Measurements from ENCODE around the gene ZNF414. TPM values are rescaled to one million over a fixed set of nuclear protein-coding genes. Genes with fewer than 3 reads are reported as not detected.

Gene ZNF414
- total and polyA plus RNA-seq, 9 of the 15 experiments (the other 6 are each of a cell fraction or from before 2014, with no cell fraction given) = 0.03 to 27.2 (median 2.2) TPM; not detected in 2

DNA sequence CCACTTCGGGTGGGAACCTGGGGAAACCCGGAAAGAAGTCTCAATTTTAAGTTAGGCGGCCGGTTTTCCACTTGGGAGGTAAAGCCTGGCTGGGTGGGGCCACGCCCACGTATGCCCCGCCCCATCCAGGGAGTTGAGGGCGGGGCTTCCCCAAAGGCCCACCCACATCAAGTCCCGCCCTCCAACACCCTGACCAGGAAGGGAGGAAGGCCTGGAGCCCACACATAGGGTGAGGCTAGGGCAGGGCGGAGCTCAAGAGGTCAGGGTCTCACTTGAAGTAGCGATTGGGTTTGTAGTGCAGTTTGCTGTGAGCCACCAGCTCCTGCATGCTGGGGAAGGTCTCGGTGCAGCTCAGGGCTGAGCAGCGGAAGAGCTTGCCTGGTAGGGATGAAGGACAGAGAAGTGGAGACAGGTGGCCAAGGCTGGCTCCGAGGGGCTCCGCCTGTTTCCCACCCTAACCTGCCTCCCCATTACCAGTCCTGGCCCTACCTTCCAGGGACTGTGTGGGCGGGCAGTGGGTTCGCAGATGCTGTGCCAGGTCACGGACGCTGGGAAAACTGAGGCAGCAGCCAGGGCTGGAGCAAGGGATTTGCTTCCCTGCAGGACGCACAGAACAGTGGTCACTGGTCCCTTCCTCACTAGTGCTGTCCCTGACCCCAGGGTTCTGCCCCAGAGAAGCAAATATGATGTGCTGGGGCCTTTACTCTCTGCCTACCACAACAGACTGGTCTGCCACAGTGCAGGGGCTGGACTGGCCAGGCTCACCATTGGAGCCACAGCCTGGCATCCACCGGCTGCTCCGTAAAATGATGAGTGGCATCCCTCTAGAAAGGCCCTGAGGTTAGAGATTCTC is 1.6 kb downstream of the ZNF414 start (continued):
- TF ChIP-seq, protein P1, sequence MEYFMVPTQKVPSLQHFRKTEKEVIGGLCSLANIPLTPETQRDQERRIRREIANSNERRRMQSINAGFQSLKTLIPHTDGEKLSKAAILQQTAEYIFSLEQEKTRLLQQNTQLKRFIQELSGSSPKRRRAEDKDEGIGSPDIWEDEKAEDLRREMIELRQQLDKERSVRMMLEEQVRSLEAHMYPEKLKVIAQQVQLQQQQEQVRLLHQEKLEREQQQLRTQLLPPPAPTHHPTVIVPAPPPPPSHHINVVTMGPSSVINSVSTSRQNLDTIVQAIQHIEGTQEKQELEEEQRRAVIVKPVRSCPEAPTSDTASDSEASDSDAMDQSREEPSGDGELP (CRISPR knock-in tag; IDR thresholded peaks at IDR 0.05; ENCODE audit: borderline replicate concordance) = 0 out of 2 replicates have a peak, but pooled peaks have one; percentile 11
- 0 out of 2 replicates have a peak, but pooled peaks have one; percentile 31 for TF ChIP-seq ZBTB7A (IDR thresholded peaks at IDR 0.05; ENCODE audit: borderline replicate concordance, control insufficient read depth, low read depth, low read length)
- no peak for TF ChIP-seq ZNF224 (CRISPR knock-in tag; IDR thresholded peaks at IDR 0.05)
- TF ChIP-seq SP1 (CRISPR knock-in tag; IDR thresholded peaks at IDR 0.05) = peak; percentile 73
- TF ChIP-seq ZNF586 (CRISPR knock-in tag; conservative IDR thresholded peaks at IDR 0.05) = no peak
- TF ChIP-seq, protein P2, sequence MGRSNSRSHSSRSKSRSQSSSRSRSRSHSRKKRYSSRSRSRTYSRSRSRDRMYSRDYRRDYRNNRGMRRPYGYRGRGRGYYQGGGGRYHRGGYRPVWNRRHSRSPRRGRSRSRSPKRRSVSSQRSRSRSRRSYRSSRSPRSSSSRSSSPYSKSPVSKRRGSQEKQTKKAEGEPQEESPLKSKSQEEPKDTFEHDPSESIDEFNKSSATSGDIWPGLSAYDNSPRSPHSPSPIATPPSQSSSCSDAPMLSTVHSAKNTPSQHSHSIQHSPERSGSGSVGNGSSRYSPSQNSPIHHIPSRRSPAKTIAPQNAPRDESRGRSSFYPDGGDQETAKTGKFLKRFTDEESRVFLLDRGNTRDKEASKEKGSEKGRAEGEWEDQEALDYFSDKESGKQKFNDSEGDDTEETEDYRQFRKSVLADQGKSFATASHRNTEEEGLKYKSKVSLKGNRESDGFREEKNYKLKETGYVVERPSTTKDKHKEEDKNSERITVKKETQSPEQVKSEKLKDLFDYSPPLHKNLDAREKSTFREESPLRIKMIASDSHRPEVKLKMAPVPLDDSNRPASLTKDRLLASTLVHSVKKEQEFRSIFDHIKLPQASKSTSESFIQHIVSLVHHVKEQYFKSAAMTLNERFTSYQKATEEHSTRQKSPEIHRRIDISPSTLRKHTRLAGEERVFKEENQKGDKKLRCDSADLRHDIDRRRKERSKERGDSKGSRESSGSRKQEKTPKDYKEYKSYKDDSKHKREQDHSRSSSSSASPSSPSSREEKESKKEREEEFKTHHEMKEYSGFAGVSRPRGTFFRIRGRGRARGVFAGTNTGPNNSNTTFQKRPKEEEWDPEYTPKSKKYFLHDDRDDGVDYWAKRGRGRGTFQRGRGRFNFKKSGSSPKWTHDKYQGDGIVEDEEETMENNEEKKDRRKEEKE (IDR thresholded peaks at IDR 0.05; ENCODE audit: borderline replicate concordance in 1 of 2, control insufficient read depth in 1 of 2, low read depth in 2 of 2, low read length in 1 of 2) = no peak
- TF ChIP-seq, protein P3, sequence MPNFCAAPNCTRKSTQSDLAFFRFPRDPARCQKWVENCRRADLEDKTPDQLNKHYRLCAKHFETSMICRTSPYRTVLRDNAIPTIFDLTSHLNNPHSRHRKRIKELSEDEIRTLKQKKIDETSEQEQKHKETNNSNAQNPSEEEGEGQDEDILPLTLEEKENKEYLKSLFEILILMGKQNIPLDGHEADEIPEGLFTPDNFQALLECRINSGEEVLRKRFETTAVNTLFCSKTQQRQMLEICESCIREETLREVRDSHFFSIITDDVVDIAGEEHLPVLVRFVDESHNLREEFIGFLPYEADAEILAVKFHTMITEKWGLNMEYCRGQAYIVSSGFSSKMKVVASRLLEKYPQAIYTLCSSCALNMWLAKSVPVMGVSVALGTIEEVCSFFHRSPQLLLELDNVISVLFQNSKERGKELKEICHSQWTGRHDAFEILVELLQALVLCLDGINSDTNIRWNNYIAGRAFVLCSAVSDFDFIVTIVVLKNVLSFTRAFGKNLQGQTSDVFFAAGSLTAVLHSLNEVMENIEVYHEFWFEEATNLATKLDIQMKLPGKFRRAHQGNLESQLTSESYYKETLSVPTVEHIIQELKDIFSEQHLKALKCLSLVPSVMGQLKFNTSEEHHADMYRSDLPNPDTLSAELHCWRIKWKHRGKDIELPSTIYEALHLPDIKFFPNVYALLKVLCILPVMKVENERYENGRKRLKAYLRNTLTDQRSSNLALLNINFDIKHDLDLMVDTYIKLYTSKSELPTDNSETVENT (CRISPR knock-in tag; IDR thresholded peaks at IDR 0.05) = peak; percentile 39; the same call in 1 of the 2 replicates
- TF ChIP-seq, protein P4, sequence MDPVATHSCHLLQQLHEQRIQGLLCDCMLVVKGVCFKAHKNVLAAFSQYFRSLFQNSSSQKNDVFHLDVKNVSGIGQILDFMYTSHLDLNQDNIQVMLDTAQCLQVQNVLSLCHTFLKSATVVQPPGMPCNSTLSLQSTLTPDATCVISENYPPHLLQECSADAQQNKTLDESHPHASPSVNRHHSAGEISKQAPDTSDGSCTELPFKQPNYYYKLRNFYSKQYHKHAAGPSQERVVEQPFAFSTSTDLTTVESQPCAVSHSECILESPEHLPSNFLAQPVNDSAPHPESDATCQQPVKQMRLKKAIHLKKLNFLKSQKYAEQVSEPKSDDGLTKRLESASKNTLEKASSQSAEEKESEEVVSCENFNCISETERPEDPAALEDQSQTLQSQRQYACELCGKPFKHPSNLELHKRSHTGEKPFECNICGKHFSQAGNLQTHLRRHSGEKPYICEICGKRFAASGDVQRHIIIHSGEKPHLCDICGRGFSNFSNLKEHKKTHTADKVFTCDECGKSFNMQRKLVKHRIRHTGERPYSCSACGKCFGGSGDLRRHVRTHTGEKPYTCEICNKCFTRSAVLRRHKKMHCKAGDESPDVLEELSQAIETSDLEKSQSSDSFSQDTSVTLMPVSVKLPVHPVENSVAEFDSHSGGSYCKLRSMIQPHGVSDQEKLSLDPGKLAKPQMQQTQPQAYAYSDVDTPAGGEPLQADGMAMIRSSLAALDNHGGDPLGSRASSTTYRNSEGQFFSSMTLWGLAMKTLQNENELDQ (CRISPR knock-in tag; IDR thresholded peaks at IDR 0.05; ENCODE audit: borderline replicate concordance) = no peak
- TF ChIP-seq, protein P5, sequence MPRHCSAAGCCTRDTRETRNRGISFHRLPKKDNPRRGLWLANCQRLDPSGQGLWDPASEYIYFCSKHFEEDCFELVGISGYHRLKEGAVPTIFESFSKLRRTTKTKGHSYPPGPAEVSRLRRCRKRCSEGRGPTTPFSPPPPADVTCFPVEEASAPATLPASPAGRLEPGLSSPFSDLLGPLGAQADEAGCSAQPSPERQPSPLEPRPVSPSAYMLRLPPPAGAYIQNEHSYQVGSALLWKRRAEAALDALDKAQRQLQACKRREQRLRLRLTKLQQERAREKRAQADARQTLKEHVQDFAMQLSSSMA (CRISPR knock-in tag; IDR thresholded peaks at IDR 0.05) = no peak
- TF ChIP-seq TBP (optimal IDR thresholded peaks at IDR 0.05; ENCODE audit: low read depth, low read length) = peak; percentile 29
- peak; percentile 52; the same call in 1 of the 2 replicates for TF ChIP-seq ELF1 (tag; IDR thresholded peaks at IDR 0.05)
- peak in 1 of 2 experiments; percentile 43; a peak in 1 of 3 replicates for TF ChIP-seq CBX3 (IDR thresholded peaks at IDR 0.05; ENCODE audit: borderline replicate concordance in 1 of 2, low read length in 2 of 2)
- no peak for TF ChIP-seq TEAD4 (IDR thresholded peaks at IDR 0.05; ENCODE audit: low read length)
- no peak for TF ChIP-seq TEAD4 (CRISPR knock-in tag; IDR thresholded peaks at IDR 0.05; ENCODE audit: borderline replicate concordance)
- TF ChIP-seq, protein P6, sequence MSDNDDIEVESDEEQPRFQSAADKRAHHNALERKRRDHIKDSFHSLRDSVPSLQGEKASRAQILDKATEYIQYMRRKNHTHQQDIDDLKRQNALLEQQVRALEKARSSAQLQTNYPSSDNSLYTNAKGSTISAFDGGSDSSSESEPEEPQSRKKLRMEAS (CRISPR knock-in tag; IDR thresholded peaks at IDR 0.05) = 0 out of 2 replicates have a peak, but pooled peaks have one; percentile 22

Data from K562 (cell line).